ENCODE data around the gene ANTXR2. TPM values are rescaled to one million over a fixed set of nuclear protein-coding genes. Genes with fewer than 3 reads are reported as not detected.

The ANTXR2 gene
- total and polyA plus RNA-seq, 9 of the 15 experiments (the other 6 are each of a cell fraction or from before 2014, with no cell fraction given) = 10.1 to 83.8 (median 60.3) TPM

DNA sequence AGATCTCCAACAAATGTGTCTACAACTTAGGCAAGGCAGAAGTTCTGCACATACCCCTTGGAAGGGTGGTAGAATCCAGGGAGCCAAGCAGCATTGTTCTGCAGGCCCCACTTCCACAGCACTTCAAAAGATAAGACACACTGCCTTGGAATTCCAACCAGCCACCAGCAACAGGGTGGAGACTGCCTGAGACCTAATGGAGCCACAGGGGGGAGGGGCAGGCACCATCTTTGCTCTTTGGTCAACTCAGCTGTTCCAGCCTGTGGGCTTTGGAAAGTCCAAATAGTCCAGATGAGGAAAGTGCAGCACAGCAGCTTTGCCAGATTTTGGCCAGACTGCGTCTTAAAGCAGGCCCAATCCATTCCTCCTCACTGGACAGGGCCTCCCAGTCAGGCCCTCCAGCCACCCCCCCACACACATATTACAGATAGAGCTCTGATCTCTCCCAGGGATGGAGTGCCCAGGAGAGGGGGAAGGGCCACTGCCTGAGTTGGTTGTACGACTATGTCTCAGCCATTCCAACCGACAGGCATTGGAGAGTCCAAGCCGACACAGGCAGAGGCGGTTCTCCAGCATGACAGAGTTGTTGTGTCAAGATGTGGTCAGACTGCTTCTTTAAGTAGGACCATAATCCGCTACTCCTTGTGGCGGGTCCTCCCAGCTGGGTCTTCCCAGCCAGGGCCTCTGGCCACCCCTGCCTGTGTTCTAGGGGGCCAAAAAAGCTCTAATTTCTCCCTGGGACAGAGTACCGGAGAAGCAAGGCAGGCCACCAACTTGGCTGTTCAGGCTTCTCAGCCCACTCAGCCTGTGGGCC is 42.5 kb upstream of the ANTXR2 start (continued):
- TF ChIP-seq, protein P1, sequence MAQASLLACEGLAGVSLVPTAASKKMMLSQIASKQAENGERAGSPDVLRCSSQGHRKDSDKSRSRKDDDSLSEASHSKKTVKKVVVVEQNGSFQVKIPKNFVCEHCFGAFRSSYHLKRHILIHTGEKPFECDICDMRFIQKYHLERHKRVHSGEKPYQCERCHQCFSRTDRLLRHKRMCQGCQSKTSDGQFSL (CRISPR knock-in tag; IDR thresholded peaks at IDR 0.05) = peak; percentile 81
- TF ChIP-seq, protein P1 (tag; IDR thresholded peaks at IDR 0.05) = peak in 1 of 2 experiments; percentile 39; a peak in 1 of 4 replicates
- TF ChIP-seq DMBX1 (CRISPR knock-in tag; IDR thresholded peaks at IDR 0.05; ENCODE audit: borderline replicate concordance) (peak; percentile 49; the same call in 1 of the 2 replicates), ZNF592 (IDR thresholded peaks at IDR 0.05) (0 out of 2 replicates have a peak, but pooled peaks have one; percentile 56), ZNF12 (CRISPR knock-in tag; IDR thresholded peaks at IDR 0.05) (0 out of 2 replicates have a peak, but pooled peaks have one; percentile 16), ZNF175 (CRISPR knock-in tag; IDR thresholded peaks at IDR 0.05; ENCODE audit: low read depth) (0 out of 2 replicates have a peak, but pooled peaks have one; percentile 36), CLOCK (CRISPR knock-in tag; IDR thresholded peaks at IDR 0.05; ENCODE audit: borderline replicate concordance) (no peak), IRF9 (tag; IDR thresholded peaks at IDR 0.05) (no peak), JUND (IDR thresholded peaks at IDR 0.05; ENCODE audit: borderline replicate concordance, low read depth, low read length) (0 out of 2 replicates have a peak, but pooled peaks have one; percentile 16), JUND (tag; IDR thresholded peaks at IDR 0.05; ENCODE audit: borderline replicate concordance, low read depth, low read length) (no peak)
- TF ChIP-seq, protein P2, sequence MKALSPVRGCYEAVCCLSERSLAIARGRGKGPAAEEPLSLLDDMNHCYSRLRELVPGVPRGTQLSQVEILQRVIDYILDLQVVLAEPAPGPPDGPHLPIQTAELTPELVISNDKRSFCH (CRISPR knock-in tag; IDR thresholded peaks at IDR 0.05) = no peak
- TF ChIP-seq, protein P2 (tag; IDR thresholded peaks at IDR 0.05) = peak; percentile 45; the same call in 1 of the 2 replicates

Data from K562 (cell line).